ENCODE data around the gene TCF7L1. TPM values are rescaled to one million over a fixed set of nuclear protein-coding genes. Genes with fewer than 3 reads are reported as not detected.

Gene TCF7L1
- total and polyA plus RNA-seq, 9 of the 15 experiments (the other 6 are each of a cell fraction or from before 2014, with no cell fraction given) = 0.03 to 0.11 (median 0.07) TPM; not detected in 5

DNA sequence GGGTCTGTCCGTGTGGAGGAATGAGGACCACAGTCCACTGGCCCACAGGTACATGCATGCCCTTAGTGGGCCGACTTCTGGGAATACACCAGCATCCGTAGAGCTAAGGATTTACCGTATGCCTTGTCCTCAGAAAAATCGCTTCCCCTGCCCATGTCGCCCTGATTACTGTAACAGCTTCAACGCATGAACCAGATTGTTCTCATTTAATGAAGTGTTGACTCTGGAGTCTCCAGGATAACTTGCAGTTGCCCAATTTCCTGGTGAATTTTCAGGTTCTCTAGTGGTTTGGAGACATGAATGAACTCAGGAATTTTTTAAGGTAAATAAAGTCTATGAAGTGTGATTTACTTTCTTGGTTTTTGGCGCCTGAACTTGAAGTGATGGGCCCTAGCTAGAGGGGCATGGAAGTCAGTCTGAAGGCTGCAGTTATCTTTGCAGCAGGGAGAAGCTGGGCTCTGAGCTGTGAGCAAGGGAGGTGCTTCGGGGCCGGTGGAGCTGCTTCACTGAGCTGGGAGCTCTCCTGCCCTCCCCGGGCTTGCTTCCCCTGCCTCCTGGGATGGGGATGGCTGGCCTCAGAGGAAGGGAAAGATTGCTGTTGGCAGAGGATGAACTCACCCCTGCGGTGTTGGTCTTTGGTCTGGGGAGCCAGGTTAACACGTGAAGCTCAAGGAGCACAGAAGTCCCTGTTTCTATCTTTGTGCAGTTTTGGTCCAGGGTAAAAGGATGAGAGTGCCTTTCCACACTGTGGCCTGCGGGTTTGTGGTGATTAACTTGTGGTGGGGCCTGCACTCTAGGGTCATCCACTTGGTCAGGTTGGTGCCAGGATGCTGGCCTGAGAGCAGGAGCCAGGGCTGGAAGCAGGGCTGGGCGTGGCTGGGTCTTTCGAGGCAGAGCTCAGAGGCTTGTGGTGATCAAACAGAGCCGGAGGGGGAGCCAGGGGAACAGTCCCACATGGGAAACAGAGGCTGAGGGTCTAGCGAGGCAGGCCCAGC is 28.1 kb downstream of the TCF7L1 start (continued):
- TF ChIP-seq, protein P1, sequence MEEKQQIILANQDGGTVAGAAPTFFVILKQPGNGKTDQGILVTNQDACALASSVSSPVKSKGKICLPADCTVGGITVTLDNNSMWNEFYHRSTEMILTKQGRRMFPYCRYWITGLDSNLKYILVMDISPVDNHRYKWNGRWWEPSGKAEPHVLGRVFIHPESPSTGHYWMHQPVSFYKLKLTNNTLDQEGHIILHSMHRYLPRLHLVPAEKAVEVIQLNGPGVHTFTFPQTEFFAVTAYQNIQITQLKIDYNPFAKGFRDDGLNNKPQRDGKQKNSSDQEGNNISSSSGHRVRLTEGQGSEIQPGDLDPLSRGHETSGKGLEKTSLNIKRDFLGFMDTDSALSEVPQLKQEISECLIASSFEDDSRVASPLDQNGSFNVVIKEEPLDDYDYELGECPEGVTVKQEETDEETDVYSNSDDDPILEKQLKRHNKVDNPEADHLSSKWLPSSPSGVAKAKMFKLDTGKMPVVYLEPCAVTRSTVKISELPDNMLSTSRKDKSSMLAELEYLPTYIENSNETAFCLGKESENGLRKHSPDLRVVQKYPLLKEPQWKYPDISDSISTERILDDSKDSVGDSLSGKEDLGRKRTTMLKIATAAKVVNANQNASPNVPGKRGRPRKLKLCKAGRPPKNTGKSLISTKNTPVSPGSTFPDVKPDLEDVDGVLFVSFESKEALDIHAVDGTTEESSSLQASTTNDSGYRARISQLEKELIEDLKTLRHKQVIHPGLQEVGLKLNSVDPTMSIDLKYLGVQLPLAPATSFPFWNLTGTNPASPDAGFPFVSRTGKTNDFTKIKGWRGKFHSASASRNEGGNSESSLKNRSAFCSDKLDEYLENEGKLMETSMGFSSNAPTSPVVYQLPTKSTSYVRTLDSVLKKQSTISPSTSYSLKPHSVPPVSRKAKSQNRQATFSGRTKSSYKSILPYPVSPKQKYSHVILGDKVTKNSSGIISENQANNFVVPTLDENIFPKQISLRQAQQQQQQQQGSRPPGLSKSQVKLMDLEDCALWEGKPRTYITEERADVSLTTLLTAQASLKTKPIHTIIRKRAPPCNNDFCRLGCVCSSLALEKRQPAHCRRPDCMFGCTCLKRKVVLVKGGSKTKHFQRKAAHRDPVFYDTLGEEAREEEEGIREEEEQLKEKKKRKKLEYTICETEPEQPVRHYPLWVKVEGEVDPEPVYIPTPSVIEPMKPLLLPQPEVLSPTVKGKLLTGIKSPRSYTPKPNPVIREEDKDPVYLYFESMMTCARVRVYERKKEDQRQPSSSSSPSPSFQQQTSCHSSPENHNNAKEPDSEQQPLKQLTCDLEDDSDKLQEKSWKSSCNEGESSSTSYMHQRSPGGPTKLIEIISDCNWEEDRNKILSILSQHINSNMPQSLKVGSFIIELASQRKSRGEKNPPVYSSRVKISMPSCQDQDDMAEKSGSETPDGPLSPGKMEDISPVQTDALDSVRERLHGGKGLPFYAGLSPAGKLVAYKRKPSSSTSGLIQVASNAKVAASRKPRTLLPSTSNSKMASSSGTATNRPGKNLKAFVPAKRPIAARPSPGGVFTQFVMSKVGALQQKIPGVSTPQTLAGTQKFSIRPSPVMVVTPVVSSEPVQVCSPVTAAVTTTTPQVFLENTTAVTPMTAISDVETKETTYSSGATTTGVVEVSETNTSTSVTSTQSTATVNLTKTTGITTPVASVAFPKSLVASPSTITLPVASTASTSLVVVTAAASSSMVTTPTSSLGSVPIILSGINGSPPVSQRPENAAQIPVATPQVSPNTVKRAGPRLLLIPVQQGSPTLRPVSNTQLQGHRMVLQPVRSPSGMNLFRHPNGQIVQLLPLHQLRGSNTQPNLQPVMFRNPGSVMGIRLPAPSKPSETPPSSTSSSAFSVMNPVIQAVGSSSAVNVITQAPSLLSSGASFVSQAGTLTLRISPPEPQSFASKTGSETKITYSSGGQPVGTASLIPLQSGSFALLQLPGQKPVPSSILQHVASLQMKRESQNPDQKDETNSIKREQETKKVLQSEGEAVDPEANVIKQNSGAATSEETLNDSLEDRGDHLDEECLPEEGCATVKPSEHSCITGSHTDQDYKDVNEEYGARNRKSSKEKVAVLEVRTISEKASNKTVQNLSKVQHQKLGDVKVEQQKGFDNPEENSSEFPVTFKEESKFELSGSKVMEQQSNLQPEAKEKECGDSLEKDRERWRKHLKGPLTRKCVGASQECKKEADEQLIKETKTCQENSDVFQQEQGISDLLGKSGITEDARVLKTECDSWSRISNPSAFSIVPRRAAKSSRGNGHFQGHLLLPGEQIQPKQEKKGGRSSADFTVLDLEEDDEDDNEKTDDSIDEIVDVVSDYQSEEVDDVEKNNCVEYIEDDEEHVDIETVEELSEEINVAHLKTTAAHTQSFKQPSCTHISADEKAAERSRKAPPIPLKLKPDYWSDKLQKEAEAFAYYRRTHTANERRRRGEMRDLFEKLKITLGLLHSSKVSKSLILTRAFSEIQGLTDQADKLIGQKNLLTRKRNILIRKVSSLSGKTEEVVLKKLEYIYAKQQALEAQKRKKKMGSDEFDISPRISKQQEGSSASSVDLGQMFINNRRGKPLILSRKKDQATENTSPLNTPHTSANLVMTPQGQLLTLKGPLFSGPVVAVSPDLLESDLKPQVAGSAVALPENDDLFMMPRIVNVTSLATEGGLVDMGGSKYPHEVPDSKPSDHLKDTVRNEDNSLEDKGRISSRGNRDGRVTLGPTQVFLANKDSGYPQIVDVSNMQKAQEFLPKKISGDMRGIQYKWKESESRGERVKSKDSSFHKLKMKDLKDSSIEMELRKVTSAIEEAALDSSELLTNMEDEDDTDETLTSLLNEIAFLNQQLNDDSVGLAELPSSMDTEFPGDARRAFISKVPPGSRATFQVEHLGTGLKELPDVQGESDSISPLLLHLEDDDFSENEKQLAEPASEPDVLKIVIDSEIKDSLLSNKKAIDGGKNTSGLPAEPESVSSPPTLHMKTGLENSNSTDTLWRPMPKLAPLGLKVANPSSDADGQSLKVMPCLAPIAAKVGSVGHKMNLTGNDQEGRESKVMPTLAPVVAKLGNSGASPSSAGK (IDR thresholded peaks at IDR 0.05) = no peak

All from K562 (cell line).